Myocyte (in vitro differentiated cells): ENCODE measurements around the gene DLK1. TPM values are rescaled to one million over a fixed set of nuclear protein-coding genes. Genes with fewer than 3 reads are reported as not detected.

Source experiments
- DNase-seq: peaks from one replicate; pipeline ENCODE4 v3.0.0-alpha.2; 2012; ENCODE audit warnings: low read depth
- total RNA-seq: library from RNA; depleted of rRNA; stranded (reverse); fragments of >200 nt; gene quantifications from 2 replicates; pipeline ENCODE4 v1.2.3, GENCODE V29; 2014

The DLK1 gene
- total RNA-seq, 1 donor from 2014 or later, result not detected

DNA sequence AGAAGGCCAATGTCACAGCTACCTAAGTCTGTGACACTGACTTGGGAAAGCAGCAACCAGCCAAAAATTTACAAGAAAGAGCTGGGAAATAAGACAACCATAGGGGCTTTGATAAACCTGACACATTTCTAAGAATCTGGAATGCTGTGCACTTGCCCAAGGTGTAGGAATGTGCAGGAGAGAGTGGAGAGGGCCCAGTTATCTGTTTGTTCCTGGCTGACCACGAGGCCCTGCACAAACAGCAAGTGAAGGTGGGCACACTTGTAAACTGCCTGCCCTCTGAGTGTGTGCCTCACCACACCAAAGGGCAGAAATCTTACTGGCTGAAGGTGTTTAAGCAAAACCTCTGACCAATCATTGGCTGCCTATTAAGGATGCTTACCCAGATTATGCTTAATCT lies 27.3 kb downstream of the DLK1 start:
- no peak for DNase-seq

DNA sequence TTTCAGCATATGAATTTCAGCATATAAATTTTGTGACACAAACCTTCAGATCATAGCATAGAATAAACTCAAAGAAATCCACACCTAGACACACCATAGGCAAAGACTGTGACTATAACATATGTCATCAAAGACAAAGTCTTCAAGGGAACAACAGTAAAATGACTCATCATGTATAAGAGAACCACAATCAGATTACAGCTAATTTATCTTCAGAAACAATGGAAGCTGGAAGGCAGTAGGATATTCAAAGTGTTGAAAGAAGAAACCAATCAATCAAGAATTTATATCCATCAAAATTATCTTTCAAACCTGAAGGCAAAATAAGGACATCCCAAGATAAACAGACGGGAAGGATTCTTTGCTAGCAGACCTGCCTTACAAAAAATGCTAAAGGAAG lies 29.0 kb downstream of the DLK1 start:
- DNase-seq, result no peak

DNA sequence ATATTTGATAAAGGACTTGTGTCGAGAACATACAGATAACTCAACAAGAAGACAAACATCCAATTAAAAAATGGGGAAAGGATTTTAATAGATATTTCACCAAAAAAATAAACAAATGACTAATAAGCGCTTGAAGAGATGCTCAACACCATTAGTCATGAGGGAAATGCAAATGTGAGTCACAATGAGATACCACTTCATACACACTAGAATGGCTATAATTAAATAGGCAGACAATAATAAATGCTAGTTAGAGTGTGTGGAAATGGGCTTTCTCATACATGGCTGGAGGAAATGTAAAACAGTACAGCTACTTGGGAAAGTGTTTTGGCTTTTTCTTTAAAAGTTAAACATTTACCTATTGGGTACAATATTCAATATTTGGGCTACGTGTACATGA lies 34.8 kb downstream of the DLK1 start:
- DNase-seq, result peak; percentile 8

DNA sequence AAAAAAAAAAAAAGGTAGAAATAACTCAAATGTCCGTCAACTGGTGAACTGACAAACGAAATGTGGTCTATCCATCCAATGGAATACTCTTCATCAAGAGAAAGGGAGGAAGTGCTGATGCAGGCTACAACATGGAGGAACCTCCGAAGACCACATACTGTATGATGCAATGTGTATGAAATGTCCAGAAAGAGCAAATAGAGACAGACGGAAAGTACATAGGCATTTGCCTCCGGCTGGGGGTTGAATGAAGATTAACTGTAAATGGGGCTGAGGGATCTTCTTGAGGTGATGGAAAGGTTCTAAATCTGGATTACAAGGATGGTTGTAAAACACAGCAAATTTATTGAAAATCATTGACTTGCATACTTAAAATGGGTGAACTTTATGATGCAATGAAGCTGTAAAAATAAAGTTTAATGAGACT lies 35.4 kb downstream of the DLK1 start:
- DNase-seq, result no peak

DNA sequence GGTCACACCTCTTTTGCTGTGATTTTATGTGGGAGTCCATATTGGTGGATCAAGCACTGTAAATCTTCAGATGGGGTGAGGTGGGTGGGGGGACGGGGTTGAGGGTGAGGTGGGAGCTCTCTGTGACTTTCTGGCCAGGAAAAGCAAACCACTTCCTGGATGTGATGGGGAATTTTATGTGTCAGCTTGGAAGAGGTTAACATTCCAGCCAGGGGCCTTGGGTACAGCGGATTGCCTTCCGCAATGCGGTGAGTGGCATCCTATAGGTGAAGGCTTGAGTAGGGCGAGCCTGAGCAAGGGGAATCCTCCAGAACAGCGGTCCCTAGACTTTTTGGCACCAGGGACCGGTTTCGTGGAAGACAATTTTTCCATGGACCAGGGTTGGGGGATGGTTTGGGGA lies 36.2 kb downstream of the DLK1 start:
- DNase-seq, result no peak

DNA sequence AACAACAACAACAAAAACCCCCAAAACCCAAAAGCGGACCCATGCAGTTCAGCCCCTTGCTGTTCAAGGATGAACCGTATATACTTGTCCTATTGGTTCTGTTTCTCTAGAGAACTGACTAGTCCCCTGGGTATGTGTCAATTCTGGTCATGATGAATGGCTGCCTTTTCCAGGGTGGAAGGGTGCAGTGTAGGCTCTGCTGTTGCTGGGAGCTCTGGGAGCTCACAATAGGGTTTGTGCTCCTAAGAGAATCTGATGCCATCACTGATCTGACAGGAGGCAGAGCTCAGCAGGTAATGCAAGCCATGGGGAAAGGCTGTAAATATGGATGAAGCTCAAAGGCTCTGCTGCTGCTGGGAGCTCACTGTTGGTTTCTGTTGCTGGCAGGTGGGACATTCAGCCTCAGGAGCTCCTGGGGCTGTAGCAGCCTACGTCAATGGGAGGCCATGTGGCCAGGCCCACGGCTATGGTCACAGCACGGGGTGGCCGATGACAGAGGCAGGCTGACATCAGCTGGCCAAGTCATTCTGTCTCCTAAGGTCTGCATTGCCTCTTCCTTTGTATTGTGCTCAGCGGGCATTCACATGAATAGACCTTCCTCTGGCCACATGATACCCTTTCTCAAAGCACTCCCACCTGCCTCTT lies 37.9 kb downstream of the DLK1 start:
- no peak for DNase-seq

DNA sequence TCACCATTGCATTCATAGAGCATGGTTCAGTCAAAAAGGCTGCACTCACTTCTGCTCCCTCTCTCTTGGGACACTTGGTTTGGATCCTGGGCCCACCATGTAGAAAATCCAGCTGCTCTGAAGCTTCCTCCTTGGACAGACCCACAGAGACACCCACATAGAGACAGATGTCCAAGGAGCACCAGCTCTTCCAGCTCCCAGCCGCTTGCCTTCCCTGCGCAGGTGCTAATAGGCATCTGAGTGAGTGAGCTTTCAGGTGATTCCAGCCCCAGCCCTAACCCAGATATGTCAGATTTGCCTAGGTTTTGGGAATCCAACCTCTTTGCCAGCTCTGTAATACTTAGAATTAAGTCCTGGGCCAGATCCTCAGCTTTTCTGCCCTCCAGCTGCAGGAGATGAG lies 38.6 kb downstream of the DLK1 start:
- no peak for DNase-seq

DNA sequence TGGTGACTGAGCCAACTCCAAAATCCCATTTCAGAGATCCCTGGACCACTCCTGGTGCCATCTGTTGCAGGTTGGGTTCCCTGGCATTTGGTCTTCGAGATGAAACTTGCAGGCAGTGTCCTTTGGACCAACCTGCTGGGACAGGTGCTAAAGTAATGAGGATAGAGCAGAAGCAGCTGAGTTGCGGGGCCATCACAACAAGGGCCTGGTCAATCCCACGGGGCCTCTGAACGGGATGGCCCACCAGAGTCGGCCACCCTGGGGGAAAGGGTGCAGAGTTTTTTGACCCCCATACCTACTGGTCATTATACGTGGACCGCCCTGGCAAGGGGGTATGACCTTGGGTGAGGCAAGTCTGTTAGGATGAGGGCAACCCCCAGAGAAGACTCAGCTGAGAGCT lies 39.3 kb downstream of the DLK1 start:
- DNase-seq, result no peak

DNA sequence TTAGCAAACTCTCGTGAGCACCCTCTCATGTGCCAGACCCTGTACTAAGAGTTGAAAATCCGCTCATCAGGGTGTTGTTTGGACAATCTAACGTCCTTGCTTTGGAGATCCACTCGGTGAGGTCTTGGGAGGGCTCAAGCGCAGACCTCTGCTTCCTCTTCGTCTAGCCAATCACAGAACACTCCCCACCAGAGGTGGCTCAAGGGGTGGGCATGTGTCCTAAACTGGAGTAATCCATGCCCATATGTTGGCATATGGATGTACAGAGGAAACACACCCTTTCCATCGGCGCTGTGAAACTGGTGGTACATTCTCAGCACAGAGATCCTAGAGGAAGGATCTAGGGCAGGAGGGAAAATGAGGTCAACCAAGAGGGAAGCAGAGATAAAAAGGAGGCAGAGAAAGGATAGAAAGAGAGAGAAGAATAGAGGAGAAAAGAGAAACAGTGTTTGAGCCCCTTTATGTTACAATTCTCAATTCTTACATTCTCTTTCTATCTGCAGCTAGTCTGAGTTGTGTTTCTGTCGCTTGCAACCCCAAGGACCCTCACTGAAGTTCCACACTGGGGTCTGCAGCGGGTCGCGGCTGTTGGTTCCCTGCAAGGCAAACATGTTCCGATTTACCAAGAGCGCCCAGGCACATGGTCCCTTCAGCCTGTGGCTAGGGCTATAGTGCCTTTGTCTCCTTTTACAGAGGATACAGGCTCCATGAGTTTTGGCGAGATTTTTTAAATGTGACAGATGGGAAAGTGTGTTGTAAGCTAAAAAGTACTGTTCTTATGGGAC lies 40.5 kb downstream of the DLK1 start:
- DNase-seq, result no peak

DNA sequence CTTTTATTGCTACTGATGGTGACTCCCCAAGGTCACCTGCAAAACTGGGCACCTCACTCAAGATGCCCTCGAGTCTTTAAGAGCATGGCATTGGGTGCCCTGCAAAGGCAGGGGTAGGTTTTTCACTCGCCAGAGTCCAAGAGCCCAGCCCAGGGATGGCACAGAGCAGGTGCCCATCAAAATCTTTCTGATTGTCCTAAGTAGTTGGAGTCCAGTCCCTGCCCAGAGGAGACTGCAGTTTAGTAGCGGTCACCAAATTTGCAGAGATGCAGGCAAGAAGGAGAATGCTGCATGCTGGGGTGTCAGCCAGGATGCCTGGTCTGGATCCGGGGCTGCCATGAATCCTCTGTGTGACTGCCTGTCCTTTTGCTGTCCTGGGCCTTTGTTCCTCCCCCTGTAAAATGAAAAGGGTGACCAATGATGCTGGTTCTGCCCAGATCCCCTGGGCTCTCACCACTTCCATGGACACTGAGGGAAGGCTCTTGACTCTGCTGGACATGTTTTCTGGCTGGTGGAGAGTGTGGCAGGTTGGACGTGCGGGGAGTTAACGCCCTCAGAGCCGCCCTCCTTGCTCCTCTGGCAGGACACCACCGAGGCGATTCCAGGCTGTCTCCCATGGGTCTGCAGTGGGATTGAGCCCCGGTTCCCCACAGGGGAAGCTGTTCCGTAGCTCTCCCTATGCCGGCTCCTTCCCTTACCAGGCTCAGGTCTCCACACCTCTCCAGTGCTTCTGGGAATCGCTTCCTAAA lies 41.3 kb downstream of the DLK1 start:
- no peak for DNase-seq

DNA sequence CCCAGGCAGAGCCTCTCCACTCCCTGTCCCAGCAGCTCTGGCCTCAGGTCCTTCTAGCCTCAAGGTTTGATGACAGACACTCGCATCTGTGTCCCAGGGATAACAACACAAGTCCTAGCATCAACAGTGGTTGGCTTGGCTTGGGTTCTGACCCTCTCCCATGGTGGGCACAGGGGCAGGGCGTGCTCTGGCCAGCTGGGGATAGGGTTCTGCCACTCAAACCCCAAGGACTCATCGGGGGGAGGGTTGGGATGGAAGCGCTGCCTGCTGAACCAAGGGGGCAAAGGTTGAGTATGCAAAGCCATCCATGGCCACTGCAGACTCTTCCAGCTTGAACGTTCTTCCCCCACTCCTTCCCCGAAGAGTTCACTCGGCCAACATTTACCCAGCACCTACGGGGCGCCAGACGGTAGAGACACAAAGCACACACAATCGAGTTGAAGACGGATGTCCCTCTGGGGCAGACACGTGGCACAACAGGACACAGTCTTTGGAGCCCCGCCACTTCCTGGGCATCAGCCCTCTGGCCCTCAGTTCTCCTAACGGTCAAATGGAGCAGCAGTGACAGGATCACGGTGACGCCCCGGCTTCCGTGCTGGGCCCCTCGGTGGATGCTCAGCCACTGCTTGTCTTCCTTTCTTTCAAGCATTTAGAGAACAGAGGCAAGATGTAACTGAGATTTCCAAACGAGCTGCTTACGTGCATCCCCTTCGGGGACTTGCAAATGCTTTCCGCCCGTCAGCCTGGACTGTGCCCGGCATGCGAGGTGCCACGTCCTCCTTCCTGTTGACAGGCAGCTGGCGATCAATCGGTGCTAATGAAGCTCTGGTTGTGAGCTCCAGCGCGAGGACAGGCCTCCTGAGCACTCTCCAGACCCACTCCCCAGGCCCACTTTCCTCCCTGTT lies 42.6 kb downstream of the DLK1 start:
- no peak for DNase-seq

DNA sequence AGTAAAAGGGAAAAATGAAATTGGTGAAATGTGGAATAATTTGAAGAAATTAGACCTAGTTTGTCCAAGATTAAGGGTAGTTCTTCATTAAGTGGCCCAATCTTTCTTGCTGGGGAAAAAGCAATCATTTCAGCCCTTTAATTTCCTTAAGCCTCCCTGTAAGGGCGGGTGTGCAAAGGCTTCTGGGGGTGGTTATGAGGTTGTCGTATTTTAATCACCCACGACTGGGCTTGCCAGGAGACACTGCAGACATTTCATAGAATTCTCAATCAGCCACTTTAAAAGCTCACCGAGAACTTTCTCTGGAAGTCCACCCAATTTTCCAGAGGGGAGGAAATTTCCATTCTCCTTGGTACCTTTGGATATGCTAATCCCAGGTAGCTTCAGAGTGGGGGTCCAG lies 43.4 kb downstream of the DLK1 start:
- DNase-seq, result no peak

DNA sequence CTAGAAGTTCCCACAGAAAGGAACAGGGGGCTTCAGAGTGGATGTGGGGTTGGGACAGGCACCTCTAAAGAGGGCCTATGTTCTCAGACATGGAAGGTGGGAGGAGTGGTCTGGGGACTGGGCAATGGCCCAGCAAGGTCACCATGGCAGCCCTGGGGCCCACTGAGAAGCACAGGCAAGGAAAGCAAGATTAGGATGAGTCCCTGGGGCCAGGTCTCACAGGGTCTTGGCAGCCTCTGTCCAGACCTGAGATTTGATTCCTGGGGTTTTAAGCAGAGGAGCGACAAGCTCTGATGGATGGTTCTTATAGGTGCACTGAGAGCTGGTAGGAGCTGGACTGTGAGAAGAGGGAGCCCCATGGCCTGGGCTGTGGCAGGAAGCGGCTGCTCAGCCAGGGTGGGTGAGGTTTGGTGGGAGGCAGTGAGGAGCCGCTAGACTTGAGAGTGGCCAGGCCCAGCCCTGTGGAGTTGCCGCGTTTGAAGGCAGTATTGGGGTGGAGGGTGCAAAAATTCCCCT lies 44.0 kb downstream of the DLK1 start:
- no peak for DNase-seq

DNA sequence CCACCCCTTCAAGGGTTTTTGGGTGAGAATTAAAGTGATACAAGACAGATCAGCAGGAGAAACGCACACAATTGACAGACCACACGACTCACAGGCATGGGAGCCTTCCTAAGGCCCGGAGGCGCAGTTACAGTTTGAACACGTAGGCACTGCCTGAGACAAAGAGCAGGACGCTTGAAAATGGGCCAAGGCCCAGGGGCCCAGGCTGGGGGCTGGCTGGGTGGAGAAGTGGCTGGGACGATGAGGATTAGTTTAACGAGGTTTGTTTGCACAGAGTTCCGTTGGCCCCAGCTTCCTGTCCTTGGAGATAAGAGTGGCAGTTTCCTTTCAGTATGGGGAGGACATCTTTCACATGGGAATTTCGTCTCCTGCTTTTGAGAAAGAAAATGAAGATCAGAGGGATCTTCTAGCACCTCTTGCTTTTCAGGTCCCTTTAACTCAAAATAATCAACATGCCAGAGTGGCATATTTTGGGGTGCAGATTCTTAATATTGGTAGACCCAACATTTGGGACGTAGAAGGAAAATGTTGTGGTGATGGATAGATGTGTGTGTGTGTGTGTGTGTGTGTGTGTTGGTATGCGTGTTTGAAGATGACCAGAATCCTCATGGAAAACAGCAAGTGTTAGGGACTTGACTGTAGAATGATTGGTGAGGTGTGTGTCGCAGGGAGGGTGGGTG lies 44.6 kb downstream of the DLK1 start:
- DNase-seq, result no peak

DNA sequence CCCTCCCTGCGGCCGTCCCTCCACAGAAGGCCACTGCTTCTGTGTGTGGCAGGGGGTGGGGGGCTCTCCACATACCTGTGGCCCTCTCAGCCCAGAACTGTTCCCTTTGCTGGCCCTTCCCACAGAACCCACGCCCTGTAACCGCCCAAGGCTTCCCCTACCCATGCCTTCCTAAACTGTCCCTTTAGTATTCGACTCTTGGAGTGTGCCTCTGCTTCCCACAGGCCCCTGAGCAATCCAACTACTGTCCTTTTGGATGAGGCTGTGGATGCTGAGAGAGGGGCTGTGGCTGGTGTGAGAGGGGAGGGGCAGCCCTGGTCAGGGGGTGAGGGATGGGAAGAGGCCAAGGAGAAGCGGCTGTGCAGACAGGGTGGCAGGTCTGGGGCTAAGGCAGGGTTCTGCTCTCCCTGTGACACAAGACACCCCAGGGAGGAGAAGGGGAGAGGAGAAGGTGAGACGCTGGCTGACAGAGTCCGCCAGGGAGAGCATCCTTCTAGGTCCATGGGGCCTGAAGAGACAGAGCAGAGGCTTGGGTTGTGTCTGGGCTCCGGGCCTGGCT lies 46.0 kb downstream of the DLK1 start:
- DNase-seq, result no peak

DNA sequence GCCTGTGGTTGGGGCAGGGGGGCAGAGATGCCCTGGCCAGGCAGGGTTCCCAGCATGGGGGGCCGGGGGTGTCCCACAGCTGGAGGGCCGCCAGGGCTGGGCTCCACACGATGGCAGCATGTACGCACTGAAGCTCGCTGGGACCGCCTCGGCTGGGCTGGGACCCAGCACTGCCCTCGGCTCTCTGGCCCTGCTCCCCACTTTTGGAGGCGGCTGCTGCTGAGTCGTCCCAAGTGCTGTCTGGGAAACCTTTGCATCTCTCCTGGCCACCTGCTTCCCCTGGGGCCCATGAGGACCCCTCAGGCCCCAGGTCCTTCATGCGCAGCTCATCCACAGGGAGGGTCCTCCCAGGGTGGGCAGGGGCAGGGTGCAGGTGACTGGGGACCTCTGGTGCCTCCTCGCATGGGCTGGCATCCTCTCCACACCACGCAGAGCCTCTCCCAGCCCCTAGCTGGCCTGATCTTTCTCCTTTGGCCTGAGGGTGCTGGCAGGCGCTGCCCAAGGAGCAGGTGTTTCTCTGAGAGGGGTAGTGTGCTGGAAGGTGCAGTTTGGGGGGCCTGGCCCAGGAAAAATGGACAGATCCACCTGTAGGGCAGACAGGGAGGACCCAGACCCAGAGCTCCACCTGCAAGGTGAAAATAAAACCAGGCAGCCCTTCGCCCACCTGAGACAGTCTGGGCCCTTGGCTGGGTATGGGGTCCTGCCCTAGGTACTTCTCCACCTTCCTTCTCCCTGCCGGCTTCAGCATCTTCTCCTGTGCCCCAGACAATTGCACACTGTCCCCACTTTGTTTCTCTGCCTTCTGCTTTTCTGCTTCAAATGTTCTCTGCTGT lies 46.9 kb downstream of the DLK1 start:
- no peak for DNase-seq

DNA sequence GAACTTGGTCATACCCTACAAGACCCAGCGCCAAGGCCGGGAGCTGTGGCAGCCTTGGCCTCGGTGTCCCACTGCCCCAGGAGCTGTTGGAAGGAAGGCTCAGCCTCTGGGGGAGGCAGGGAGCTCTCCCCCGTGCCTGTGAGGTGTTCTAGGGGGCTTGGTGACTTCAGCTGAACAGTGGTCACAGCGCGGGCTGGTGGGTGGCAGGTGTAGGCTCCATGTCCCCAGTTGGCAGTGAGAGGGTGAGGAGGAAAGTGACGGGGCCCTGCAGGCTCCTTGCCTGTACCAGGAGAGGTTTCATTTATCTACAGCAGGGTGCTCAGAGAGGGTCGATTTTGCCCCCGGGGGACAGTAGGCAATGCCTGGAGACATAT lies 47.5 kb downstream of the DLK1 start:
- no peak for DNase-seq

DNA sequence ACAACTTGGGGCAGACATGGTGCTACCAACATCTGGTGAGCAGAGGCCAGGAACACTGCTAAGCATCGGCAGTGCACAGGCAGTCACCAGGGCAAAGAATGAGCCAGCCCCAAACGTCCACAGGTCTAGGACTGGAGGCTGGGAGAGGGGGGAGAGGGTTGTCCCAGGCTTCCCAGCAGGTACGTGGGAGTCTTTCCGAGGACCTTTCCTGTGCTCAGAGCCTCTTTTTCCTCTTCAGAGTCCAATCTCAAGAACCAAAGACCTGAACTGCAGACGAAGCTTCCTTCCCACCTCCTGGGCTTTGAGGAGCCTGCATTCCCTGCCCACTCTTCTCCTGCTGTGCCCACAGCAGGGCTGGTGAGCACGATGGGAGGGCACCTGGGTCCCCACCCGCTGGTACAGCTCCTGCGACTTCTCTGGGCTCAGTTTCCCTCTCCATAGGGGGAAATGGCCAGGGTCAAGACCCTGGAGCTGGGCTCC lies 48.7 kb downstream of the DLK1 start:
- no peak for DNase-seq
